NCI-H748 treated with DMSO at 0.1 percent for 48 hours (cell line): ENCODE data around the gene MS4A7.
"Not testable (repeated sequence)": the region's sequence is repeated elsewhere in the genome, so short reads cannot be mapped to it uniquely, and the experiment has no call there.

ENCODE experiments used
- DNase-seq: peaks from one replicate; lab custom pipeline; 2025; lab: John Stamatoyannopoulos, UW

MS4A7 gene

GRCh38 chr11:60378354-60378753, at the start of gene MS4A7:
Gene MS4A7, plus strand, starts transcription at chr11:60378532. Its CDS starts 4,610 bp downstream, at chr11:60383142.
- no peak for DNase-seq

- no peak for DNase-seq
Observed at GRCh38 chr11:60332846-60333245, 45.5 kb upstream of the MS4A7 start.

- peak; percentile 53 for DNase-seq
Observed at GRCh38 chr11:60334005-60334620, 44.2 kb upstream of the MS4A7 start.

GRCh38 chr11:60336767-60337391, 41.5 kb upstream of the MS4A7 start:
- no peak for DNase-seq

- no peak for DNase-seq
Observed at GRCh38 chr11:60338053-60338452, 40.3 kb upstream of the MS4A7 start.

GRCh38 chr11:60339356-60339755, 39.0 kb upstream of the MS4A7 start:
- no peak for DNase-seq

GRCh38 chr11:60343094-60343704, 35.1 kb upstream of the MS4A7 start:
- DNase-seq, result peak; percentile 20

- DNase-seq, result no peak
Observed at GRCh38 chr11:60344146-60344545, 34.2 kb upstream of the MS4A7 start.

- no peak for DNase-seq
Observed at GRCh38 chr11:60345489-60345888, 32.8 kb upstream of the MS4A7 start.

- no peak for DNase-seq
Observed at GRCh38 chr11:60347084-60347797, 31.1 kb upstream of the MS4A7 start.

- no peak for DNase-seq
Observed at GRCh38 chr11:60348116-60348515, 30.2 kb upstream of the MS4A7 start.

- DNase-seq, result no peak
Observed at GRCh38 chr11:60349990-60350389, 28.3 kb upstream of the MS4A7 start.

GRCh38 chr11:60357771-60358170, 20.6 kb upstream of the MS4A7 start:
- no peak for DNase-seq

GRCh38 chr11:60360621-60361020, 17.7 kb upstream of the MS4A7 start:
- DNase-seq, result no peak

- DNase-seq, result no peak
Observed at GRCh38 chr11:60362241-60362640, 16.1 kb upstream of the MS4A7 start.

GRCh38 chr11:60363542-60364470, 14.5 kb upstream of the MS4A7 start:
- DNase-seq, result peak; percentile 93

- not testable (repeated sequence) for DNase-seq
Observed at GRCh38 chr11:60366262-60366904, 11.9 kb upstream of the MS4A7 start.

GRCh38 chr11:60367009-60367408, 11.3 kb upstream of the MS4A7 start:
- DNase-seq, result no peak

- DNase-seq, result no peak
Observed at GRCh38 chr11:60367896-60368295, 10.4 kb upstream of the MS4A7 start.

GRCh38 chr11:60370252-60370810, 8.0 kb upstream of the MS4A7 start:
- no peak for DNase-seq

- DNase-seq, result peak; percentile 100
Observed at GRCh38 chr11:60370811-60371298, 7.5 kb upstream of the MS4A7 start.
